SK-N-SH treated with all-trans-retinoic acid at 6 μM for 48 hours (cell line): ENCODE data around the gene HSPA8.

Experiments
- ESRRG ChIP-seq: fragments of 250-450 bp; sonication (Bioruptor Pico); IDR thresholded peaks from 2 replicates; pipeline ENCODE4 v1.6.1; 2021; ENCODE audit warnings: mild to moderate bottlenecking
- PPARA ChIP-seq: fragments of 250-450 bp; sonication (Bioruptor Pico); IDR thresholded peaks from 2 replicates; pipeline ENCODE4 v1.5.0; 2020; ENCODE audit warnings: mild to moderate bottlenecking, borderline replicate concordance
- TOX ChIP-seq: fragments of 250-450 bp; sonication (Bioruptor Pico); IDR thresholded peaks from 2 replicates; pipeline ENCODE4 v1.8.0; 2021; ENCODE audit warnings: mild to moderate bottlenecking, moderate library complexity, borderline replicate concordance
- ZNF565 ChIP-seq: fragments of 450-650 bp; formaldehyde crosslinking; conservative IDR thresholded peaks from 2 replicates; pipeline ENCODE4 v1.5.0; 2020; ENCODE audit warnings: low read depth, mild to moderate bottlenecking, moderate library complexity
- TF ChIP-seq, protein P1 (sequence below): fragments of 250-450 bp; sonication (Bioruptor Pico); IDR thresholded peaks from 2 replicates; pipeline ENCODE4 v1.8.0; 2020; ENCODE audit warnings: mild to moderate bottlenecking, moderate library complexity, borderline replicate concordance
- TF ChIP-seq, protein P2 (sequence below): fragments of 250-450 bp; sonication (Bioruptor Pico); IDR thresholded peaks from 2 replicates; pipeline ENCODE4 v1.5.1; 2020; ENCODE audit warnings: low read depth, mild to moderate bottlenecking, moderate library complexity
- TF ChIP-seq, protein P3 (sequence below): fragments of 250-450 bp; sonication (Bioruptor Pico); IDR thresholded peaks from 2 replicates; pipeline ENCODE4 v1.5.0; 2020; ENCODE audit warnings: mild to moderate bottlenecking, moderate library complexity

DNA sequence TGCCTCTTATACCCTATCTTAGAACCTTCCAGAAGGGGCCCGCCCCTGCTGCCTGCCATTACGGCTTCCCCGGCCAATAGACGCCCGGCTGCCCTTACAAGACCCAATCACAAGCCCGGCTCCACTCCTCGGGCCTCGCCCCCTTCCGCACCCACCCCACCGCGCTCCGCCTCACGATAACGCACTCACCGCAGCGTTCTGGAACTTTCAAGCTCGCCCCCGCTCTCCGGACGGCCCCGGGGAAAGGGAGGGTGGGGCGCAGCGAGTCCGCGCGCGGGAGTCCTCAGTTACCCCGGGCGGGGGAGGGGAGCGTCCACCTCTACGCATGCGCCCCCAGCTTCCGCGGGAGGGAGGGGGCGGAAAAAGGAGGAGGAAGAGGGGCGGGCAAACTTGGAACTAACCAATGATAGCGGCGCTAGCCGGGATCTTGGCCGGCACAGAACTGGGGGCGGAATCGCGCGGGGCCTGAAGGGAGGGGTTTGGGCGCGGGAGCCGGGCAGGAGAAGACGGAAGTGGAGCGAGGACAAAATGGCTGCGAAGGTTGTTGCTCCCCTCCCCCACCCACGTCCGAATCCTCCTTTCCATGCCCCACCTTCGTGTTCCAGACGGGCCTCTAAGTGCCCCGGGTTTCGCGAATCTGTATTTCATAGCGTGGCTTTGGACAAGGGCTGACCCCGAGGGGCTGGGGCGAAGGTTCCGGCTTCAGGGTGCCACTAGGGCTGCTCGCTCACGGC is 389 bp upstream of the HSPA8 start:
- TF ChIP-seq, protein P1, sequence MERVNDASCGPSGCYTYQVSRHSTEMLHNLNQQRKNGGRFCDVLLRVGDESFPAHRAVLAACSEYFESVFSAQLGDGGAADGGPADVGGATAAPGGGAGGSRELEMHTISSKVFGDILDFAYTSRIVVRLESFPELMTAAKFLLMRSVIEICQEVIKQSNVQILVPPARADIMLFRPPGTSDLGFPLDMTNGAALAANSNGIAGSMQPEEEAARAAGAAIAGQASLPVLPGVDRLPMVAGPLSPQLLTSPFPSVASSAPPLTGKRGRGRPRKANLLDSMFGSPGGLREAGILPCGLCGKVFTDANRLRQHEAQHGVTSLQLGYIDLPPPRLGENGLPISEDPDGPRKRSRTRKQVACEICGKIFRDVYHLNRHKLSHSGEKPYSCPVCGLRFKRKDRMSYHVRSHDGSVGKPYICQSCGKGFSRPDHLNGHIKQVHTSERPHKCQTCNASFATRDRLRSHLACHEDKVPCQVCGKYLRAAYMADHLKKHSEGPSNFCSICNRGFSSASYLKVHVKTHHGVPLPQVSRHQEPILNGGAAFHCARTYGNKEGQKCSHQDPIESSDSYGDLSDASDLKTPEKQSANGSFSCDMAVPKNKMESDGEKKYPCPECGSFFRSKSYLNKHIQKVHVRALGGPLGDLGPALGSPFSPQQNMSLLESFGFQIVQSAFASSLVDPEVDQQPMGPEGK (CRISPR knock-in tag) = peak; percentile 48; the same call in 1 of the 2 replicates
- TF ChIP-seq ZNF565 (CRISPR knock-in tag) (no peak), PPARA (CRISPR knock-in tag) (no peak), ESRRG (CRISPR knock-in tag) (no peak), TOX (no peak)
- TF ChIP-seq, protein P2, sequence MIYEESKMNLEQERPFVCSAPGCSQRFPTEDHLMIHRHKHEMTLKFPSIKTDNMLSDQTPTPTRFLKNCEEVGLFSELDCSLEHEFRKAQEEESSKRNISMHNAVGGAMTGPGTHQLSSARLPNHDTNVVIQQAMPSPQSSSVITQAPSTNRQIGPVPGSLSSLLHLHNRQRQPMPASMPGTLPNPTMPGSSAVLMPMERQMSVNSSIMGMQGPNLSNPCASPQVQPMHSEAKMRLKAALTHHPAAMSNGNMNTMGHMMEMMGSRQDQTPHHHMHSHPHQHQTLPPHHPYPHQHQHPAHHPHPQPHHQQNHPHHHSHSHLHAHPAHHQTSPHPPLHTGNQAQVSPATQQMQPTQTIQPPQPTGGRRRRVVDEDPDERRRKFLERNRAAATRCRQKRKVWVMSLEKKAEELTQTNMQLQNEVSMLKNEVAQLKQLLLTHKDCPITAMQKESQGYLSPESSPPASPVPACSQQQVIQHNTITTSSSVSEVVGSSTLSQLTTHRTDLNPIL (CRISPR knock-in tag) = no peak
- TF ChIP-seq, protein P3, sequence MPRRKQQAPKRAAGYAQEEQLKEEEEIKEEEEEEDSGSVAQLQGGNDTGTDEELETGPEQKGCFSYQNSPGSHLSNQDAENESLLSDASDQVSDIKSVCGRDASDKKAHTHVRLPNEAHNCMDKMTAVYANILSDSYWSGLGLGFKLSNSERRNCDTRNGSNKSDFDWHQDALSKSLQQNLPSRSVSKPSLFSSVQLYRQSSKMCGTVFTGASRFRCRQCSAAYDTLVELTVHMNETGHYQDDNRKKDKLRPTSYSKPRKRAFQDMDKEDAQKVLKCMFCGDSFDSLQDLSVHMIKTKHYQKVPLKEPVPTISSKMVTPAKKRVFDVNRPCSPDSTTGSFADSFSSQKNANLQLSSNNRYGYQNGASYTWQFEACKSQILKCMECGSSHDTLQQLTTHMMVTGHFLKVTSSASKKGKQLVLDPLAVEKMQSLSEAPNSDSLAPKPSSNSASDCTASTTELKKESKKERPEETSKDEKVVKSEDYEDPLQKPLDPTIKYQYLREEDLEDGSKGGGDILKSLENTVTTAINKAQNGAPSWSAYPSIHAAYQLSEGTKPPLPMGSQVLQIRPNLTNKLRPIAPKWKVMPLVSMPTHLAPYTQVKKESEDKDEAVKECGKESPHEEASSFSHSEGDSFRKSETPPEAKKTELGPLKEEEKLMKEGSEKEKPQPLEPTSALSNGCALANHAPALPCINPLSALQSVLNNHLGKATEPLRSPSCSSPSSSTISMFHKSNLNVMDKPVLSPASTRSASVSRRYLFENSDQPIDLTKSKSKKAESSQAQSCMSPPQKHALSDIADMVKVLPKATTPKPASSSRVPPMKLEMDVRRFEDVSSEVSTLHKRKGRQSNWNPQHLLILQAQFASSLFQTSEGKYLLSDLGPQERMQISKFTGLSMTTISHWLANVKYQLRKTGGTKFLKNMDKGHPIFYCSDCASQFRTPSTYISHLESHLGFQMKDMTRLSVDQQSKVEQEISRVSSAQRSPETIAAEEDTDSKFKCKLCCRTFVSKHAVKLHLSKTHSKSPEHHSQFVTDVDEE = no peak
